GM21619 (cell line): Measurements from ENCODE around the gene HAT1.
"Not testable (repeated sequence)": the region's sequence is repeated elsewhere in the genome, so short reads cannot be mapped to it uniquely, and the experiment has no call there.

ENCODE experiments used
- ATAC-seq: cut with Tn5 transposase; IDR thresholded peaks from one replicate; pipeline ENCODE4 v1.9.1; 2021; ENCODE audit not compliant: unreplicated experiment

Gene HAT1

GRCh38 chr2:171968509-171968908 is 46.2 kb downstream of the HAT1 start:
- ATAC-seq = no peak

- no peak for ATAC-seq
Measured at GRCh38 chr2:171972329-171972982, 50.2 kb downstream of the HAT1 start.

GRCh38 chr2:171979103-171979502 is 56.8 kb downstream of the HAT1 start:
- no peak for ATAC-seq

DNA sequence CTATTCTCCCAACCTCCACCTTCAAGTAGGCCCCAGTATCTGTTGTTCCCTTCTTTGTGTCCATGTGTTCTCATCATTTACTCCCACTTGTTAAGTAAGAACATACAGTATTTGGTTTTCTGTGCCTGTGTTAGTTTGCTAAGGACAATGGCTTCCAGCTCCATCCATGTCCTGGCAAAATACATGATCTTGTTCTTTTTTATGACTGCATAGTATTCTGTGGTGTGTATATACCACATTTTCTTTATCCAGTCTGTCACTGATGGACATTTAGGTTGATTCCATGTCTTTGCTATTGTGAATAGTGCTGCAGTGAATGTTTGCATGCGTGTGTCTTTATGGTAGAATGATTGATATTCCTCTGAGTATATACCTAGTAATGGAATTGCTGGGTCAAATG is 61.7 kb downstream of the HAT1 start:
- ATAC-seq = not testable (repeated sequence)

- no peak for ATAC-seq
Measured at GRCh38 chr2:171985076-171985475, 62.8 kb downstream of the HAT1 start.

GRCh38 chr2:171986778-171987177 is 64.5 kb downstream of the HAT1 start:
- no peak for ATAC-seq

- no peak for ATAC-seq
Measured at GRCh38 chr2:171991027-171991426, 68.8 kb downstream of the HAT1 start.

DNA sequence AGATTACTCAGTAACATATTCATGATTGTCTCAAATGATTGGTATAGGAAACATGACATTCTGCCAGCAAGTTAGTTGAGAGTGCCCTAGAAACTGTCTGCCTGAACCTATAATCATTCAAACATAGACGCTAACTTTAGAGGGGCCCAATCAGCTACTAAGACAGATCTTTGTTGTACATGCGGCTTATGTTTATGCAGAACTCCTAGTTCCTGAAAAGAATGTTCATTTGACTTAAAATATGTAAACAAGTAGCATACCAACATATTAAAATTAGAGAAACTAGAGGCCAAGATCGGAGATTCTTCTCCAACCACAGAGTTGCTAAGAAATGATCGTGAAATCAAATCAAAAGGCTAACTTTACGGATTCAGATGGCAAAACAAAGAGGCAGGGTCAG is 73.3 kb downstream of the HAT1 start:
- no peak for ATAC-seq

GRCh38 chr2:171996021-171996420 is 73.8 kb downstream of the HAT1 start:
- ATAC-seq = no peak

DNA sequence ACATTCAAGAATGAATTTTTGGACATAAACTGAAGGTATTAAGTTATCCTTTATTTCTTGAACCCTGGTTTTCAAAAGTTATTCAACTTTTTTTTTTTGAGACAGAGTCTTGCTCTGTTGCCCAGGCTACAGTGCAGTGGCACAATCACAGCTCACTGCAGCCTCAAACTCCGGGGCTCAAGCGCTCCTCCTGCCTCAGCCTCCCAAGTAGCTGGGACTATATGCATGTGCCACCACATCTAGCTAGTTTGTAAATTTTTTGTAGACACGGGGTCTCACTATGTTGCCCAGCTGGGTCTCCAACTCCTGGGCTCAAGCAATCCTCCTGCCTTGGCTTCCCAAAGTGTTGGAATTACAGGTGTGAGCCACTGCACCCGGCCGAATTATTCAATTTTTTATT is 74.8 kb downstream of the HAT1 start:
- not testable (repeated sequence) for ATAC-seq

- ATAC-seq = no peak
Measured at GRCh38 chr2:171999161-171999560, 76.9 kb downstream of the HAT1 start.

GRCh38 chr2:171999604-172000469 is 77.6 kb downstream of the HAT1 start, which contains the start of gene METAP1D:
METAP1D (plus strand) TSS chr2:171999953; CDS start chr2:171999970, 17 bp downstream.
- peak; percentile 93 for ATAC-seq

DNA sequence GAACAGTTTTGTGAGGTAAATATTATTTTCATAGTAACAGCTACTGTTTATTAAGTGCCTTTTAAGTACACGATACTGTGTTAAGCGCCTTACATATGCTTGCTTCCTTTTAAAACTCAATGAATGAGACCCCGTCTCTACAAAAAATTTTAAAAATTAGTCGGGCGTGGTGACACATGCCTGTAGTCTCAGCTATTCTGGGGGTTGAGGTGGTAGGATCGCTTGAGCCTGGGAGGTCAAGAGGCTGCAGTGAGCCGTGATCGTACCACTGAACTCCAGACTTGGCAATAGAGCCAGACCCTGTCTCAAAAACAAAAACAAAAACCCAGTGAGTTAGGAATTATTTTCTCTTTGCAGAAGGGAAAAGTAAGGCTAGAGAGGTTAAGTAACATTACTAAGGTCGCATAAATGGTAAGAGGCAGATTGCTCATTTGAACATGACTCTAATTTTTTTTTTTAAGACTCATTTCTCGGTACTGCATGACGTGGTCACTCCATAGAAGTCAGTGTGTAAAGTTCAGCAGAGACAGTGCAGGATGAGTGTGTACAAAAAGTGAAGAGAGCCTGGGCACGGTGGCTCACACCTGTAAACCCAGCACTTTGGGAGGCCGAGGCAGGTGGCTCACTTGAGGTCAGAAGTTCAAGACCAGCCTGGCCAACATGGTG is 78.6 kb downstream of the HAT1 start:
- no peak for ATAC-seq

DNA sequence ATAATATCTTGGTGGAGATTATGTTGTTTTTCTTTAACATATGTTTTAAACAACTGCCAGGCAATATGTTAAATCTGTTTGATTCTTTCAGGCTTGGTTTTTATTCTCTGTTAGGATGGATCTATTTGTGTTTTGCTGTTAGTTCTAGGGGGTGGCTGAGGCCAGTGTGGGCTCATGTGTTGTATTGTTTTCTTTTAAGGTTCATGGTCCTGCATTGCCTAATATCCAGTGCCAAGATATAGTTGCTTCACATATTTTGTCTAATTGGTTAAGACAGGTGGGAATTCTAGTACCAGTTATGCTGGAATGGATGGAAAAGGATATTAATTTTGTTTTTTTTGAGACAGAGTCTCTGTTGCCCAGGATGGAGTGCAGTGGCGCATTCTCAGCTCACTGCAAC is 85.1 kb downstream of the HAT1 start:
- no peak for ATAC-seq

GRCh38 chr2:172009823-172010222 is 87.6 kb downstream of the HAT1 start:
- ATAC-seq = no peak

GRCh38 chr2:172011812-172012575 is 89.7 kb downstream of the HAT1 start:
- ATAC-seq = no peak

DNA sequence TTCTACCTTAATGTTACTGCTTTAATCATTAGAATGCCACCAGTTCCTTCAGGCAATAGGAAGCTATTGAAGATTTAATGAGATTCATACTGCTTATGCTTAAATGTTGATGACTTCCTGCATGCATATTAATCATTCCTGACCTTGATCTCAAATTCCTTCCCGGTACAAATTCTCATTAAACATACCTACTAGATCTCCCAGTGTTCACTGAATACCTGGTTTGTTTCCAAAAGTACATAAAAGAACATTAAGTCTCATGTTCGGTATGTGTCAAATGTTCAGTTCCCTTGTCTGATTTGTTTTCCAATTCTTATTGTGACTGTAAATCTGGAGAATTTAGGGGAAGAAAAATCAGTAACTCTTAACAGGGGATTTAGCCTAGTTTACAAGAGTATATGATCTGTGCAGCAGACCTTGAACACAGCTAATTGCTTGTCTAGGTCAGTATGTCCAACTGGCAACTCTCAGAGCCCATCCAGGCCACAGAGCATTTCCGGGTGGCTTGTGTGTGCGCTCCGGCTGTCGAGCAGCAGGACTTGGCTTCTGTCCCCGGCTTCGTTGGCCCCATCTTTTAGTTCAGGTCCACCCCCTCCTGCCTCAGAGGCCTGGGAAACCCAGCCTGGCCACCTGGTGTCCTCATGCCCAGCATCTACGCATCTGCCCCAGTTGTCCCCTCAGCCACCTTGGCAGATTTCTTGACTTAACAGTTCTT is 90.6 kb downstream of the HAT1 start:
- no peak for ATAC-seq

DNA sequence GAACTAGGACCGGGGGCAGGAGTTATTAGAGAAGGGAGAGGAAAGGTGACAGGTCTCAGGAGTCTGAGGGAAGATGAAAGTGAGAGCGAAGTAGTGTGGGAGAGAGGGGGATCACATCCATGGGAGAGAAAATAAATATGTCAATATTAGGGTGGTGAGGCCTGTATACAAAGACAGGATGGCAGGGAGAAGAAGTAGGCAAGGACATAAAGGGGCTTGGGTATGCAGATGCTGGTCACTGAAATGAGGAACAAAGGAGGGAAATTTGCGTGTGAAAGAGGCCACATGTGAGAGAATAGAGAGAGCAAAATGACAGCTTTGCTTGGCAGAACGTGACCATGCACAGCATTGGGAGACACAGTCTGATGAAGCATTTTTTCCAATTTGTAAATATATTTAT is 91.1 kb downstream of the HAT1 start:
- no peak for ATAC-seq

GRCh38 chr2:172021074-172021931 is 99.0 kb downstream of the HAT1 start:
- ATAC-seq = no peak
